Mesendoderm (in vitro differentiated cells): ENCODE measurements around the gene CEP170.
"Not testable (repeated sequence)": the region's sequence is repeated elsewhere in the genome, so short reads cannot be mapped to it uniquely, and the experiment has no call there.

Source experiments
- DNase-seq: peaks from one replicate; pipeline ENCODE4 v3.0.0; 2013
- H2AK5ac ChIP-seq: 2 replicates; pipeline ENCODE4 v1.6.1; 2013; ENCODE audit warnings: low read length, inconsistent platforms
- H2BK120ac ChIP-seq: 2 replicates; pipeline ENCODE4 v1.6.1; 2013; ENCODE audit warnings: low read depth, mild to moderate bottlenecking, low read length, moderate library complexity, mixed read lengths
- H2BK15ac ChIP-seq: replicated peaks from 2 replicates; pipeline ENCODE4 v1.6.1; 2013; ENCODE audit warnings: low read depth, mild to moderate bottlenecking, moderate library complexity
- H2BK5ac ChIP-seq: 2 replicates; pipeline ENCODE4 v1.6.1; 2013; ENCODE audit warnings: low read length, inconsistent platforms
- H3K18ac ChIP-seq: 2 replicates; pipeline ENCODE4 v1.6.1; 2013; ENCODE audit warnings: mild to moderate bottlenecking, low read length, mixed read lengths
- H3K23ac ChIP-seq: one replicate; pipeline ENCODE4 v1.6.1; 2013; ENCODE audit warnings: low read length
- H3K27ac ChIP-seq: 2 replicates; pipeline ENCODE4 v1.5.1; 2013; ENCODE audit warnings: low read depth, mild to moderate bottlenecking, inconsistent platforms, low read length, moderate library complexity
- H3K27me3 ChIP-seq: 2 replicates; pipeline ENCODE4 v1.6.1; 2013; ENCODE audit warnings: low read length, control low read depth, mild to moderate bottlenecking, inconsistent platforms; ENCODE audit not compliant: insufficient read depth, poor library complexity
- H3K36me3 ChIP-seq: 2 replicates; pipeline ENCODE4 v1.6.1; 2013; ENCODE audit warnings: low read length, inconsistent platforms; ENCODE audit not compliant: control insufficient read depth, insufficient read depth
- H3K4ac ChIP-seq: one replicate; pipeline ENCODE4 v1.6.1; 2013; ENCODE audit warnings: low read depth, mild to moderate bottlenecking, low read length, moderate library complexity
- H3K4me1 ChIP-seq: 2 replicates; pipeline ENCODE4 v1.6.1; 2013; ENCODE audit warnings: low read depth, low read length, inconsistent platforms; ENCODE audit not compliant: control insufficient read depth
- H3K4me2 ChIP-seq: 2 replicates; pipeline ENCODE4 v1.6.1; 2013; ENCODE audit warnings: low read length
- H3K4me3 ChIP-seq: 2 replicates; pipeline ENCODE4 v1.5.1; 2013; ENCODE audit warnings: mild to moderate bottlenecking, low read length
- H3K56ac ChIP-seq: one replicate; pipeline ENCODE4 v1.6.1; 2013; ENCODE audit warnings: low read length
- H3K79me1 ChIP-seq: 2 replicates; pipeline ENCODE4 v1.6.1; 2013; ENCODE audit warnings: low read length, inconsistent platforms
- H3K79me2 ChIP-seq: 2 replicates; pipeline ENCODE4 v1.6.1; 2013; ENCODE audit warnings: mild to moderate bottlenecking, low read length; ENCODE audit not compliant: control insufficient read depth, insufficient read depth
- H3K9ac ChIP-seq: 2 replicates; pipeline ENCODE4 v1.6.1; 2013; ENCODE audit warnings: low read length, inconsistent platforms
- H4K5ac ChIP-seq: one replicate; pipeline ENCODE4 v1.6.1; 2013; ENCODE audit warnings: low read length
- H4K8ac ChIP-seq: one replicate; pipeline ENCODE4 v1.6.1; 2013; ENCODE audit warnings: low read depth, mild to moderate bottlenecking, control low read depth, low read length, moderate library complexity
- WGBS: extraction: QIAGEN DNeasy Blood & Tissue Kit; methylation state at CpG from one replicate; pipeline ENCODE4 v1.1.7; 2013; ENCODE audit warnings: low lambda C conversion rate, missing lambda C conversion rate; ENCODE audit not compliant: insufficient coverage; ENCODE audit errors: extremely low coverage; 5-methylcytosine and 5-hydroxymethylcytosine counted together

Gene CEP170

GRCh38 chr1:243114059-243114713 is 140.9 kb downstream of the CEP170 start:
- H3K23ac ChIP-seq, H3K4ac ChIP-seq, H2BK5ac ChIP-seq, H3K4me2 ChIP-seq, H2AK5ac ChIP-seq, H4K8ac ChIP-seq, H4K5ac ChIP-seq, H3K27ac ChIP-seq, H3K9ac ChIP-seq, H2BK15ac ChIP-seq, H3K56ac ChIP-seq, H3K36me3 ChIP-seq, H3K27me3 ChIP-seq, H2BK120ac ChIP-seq, H3K4me3 ChIP-seq, H3K79me1 ChIP-seq, H3K18ac ChIP-seq, H3K79me2 ChIP-seq, H3K4me1 ChIP-seq: not testable (repeated sequence)
- peak; percentile 23 for DNase-seq
- no CpG with 5 or more reads among the region's 8 CpGs for WGBS

DNA sequence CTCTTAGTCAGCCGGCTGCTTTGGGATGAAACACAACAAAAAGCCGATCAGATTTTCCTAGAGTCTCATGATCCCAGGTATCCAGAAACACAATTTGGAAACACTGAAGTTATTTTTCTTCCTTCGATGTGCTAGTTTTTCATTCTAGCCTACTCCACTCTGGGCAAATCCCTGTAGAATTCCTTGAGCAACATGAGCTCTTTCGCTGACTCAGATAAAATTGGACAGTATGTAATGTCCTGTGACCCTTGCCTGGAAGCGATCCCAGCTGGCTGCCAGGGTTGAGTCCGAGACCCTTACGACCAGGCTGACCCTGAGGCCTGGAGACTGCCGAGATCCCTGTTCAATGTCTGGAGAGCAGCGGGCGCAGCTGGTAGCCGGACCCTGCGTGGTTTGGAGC is 147.9 kb downstream of the CEP170 start:
- not testable (repeated sequence) for H4K8ac ChIP-seq, H2BK120ac ChIP-seq, H3K4me1 ChIP-seq, H3K4me3 ChIP-seq, H2AK5ac ChIP-seq, H2BK5ac ChIP-seq, H3K27ac ChIP-seq, H3K23ac ChIP-seq, H4K5ac ChIP-seq, H3K27me3 ChIP-seq, H3K56ac ChIP-seq, H3K4me2 ChIP-seq, H3K36me3 ChIP-seq, DNase-seq, H3K4ac ChIP-seq, H3K79me1 ChIP-seq, H3K18ac ChIP-seq, H3K9ac ChIP-seq, H2BK15ac ChIP-seq, H3K79me2 ChIP-seq
- WGBS, result no CpG with 5 or more reads among the region's 12 CpGs

GRCh38 chr1:243105652-243106332 is 149.3 kb downstream of the CEP170 start:
- not testable (repeated sequence) for H3K79me1 ChIP-seq, H3K36me3 ChIP-seq, H4K5ac ChIP-seq, H3K27ac ChIP-seq, H3K79me2 ChIP-seq, H2BK15ac ChIP-seq, H2AK5ac ChIP-seq, H3K4ac ChIP-seq, H2BK5ac ChIP-seq, H3K4me3 ChIP-seq, H4K8ac ChIP-seq, H3K9ac ChIP-seq, H3K18ac ChIP-seq, H3K23ac ChIP-seq, H3K4me1 ChIP-seq, H3K56ac ChIP-seq, H3K4me2 ChIP-seq, H3K27me3 ChIP-seq, H2BK120ac ChIP-seq
- WGBS, result no CpG with 5 or more reads among the region's 6 CpGs
- DNase-seq, result peak; percentile 63

DNA sequence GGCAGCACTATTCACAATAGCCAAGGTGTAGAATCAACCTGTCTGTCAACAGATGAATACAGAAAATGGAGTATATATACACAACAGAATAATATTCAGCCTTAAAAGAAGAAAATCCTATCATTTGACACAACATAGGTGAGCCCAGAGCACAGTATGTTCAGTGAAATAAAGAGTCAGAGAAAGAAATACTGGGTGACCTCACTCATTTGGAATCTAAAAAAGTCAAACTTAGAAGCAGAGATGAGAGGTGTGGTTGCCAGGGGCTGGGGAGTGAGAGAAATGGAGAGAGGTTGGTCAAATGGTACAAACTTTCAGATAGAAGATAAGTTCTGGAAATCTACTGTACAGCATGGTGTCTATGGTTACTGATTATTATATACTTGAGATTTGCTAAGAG is 150.0 kb downstream of the CEP170 start:
- not testable (repeated sequence) for H3K36me3 ChIP-seq, H3K18ac ChIP-seq, H2AK5ac ChIP-seq, H3K56ac ChIP-seq, H3K79me1 ChIP-seq, H3K4me1 ChIP-seq, H2BK15ac ChIP-seq, H2BK5ac ChIP-seq, H3K4me2 ChIP-seq, H4K5ac ChIP-seq, H3K23ac ChIP-seq, H3K9ac ChIP-seq, H2BK120ac ChIP-seq, H3K4ac ChIP-seq, H3K4me3 ChIP-seq, H3K79me2 ChIP-seq, H4K8ac ChIP-seq, H3K27me3 ChIP-seq, H3K27ac ChIP-seq
- DNase-seq, result peak; percentile 26

GRCh38 chr1:243104452-243104851 is 150.6 kb downstream of the CEP170 start:
- not testable (repeated sequence) for H3K27ac ChIP-seq, H4K8ac ChIP-seq, DNase-seq, H3K4ac ChIP-seq, H3K4me3 ChIP-seq, H2BK120ac ChIP-seq, H2BK15ac ChIP-seq, H4K5ac ChIP-seq, H2BK5ac ChIP-seq, H3K4me2 ChIP-seq, H2AK5ac ChIP-seq, H3K36me3 ChIP-seq, H3K27me3 ChIP-seq, H3K9ac ChIP-seq, H3K79me2 ChIP-seq, H3K4me1 ChIP-seq, H3K23ac ChIP-seq, H3K79me1 ChIP-seq, H3K18ac ChIP-seq, H3K56ac ChIP-seq
- no CpG with 5 or more reads among the region's 5 CpGs for WGBS

GRCh38 chr1:243101551-243102050 is 153.5 kb downstream of the CEP170 start:
- not testable (repeated sequence) for H2BK120ac ChIP-seq, H2BK15ac ChIP-seq, H3K79me1 ChIP-seq, H2BK5ac ChIP-seq, H3K79me2 ChIP-seq, H3K23ac ChIP-seq, H3K9ac ChIP-seq, H3K27me3 ChIP-seq, H4K8ac ChIP-seq, DNase-seq, H3K27ac ChIP-seq, H3K4me3 ChIP-seq, H2AK5ac ChIP-seq, H3K36me3 ChIP-seq, H3K56ac ChIP-seq, H3K4me1 ChIP-seq, H3K4ac ChIP-seq, H3K18ac ChIP-seq, H3K4me2 ChIP-seq, H4K5ac ChIP-seq
- no CpG with 5 or more reads among the region's 40 CpGs for WGBS
